Brain microvascular endothelial cell (primary cell): ENCODE results near the gene MAML3.
A peak's percentile ranks its signal among the peaks of the same experiment; 100 is the strongest.
"Not testable (repeated sequence)": the region's sequence is repeated elsewhere in the genome, so short reads cannot be mapped to it uniquely, and the experiment has no call there.

Source experiments
- DNase-seq: peaks from one replicate; pipeline ENCODE4 v3.0.0-alpha.2; 2020
- H3K27ac ChIP-seq: fragments of 250-450 bp; sonication (Bioruptor Pico); 2 replicates; pipeline ENCODE4 v1.5.1; 2020; ENCODE audit warnings: mild to moderate bottlenecking, moderate library complexity
- H3K27me3 ChIP-seq: fragments of 250-450 bp; sonication (Bioruptor Pico); replicated peaks from 2 replicates; pipeline ENCODE4 v1.5.1; 2020; ENCODE audit warnings: mild to moderate bottlenecking
- H3K36me3 ChIP-seq: fragments of 250-450 bp; sonication (Bioruptor Pico); replicated peaks from 2 replicates; pipeline ENCODE4 v1.5.1; 2020; ENCODE audit warnings: mild to moderate bottlenecking
- H3K4me3 ChIP-seq: 2 replicates; pipeline ENCODE4 v1.5.1; 2011; ENCODE audit warnings: low read depth, mild to moderate bottlenecking, control low read depth, low read length, moderate library complexity
- in situ Hi-C: cut with HindIII; loops from 2 replicates; pipeline ENCODE4 v1.10.0; 2017; ENCODE audit warnings: low sequenced_read_pairs, low pct_ligation_motif_present
- TF ChIP-seq, protein P1 (sequence below): IDR thresholded peaks from 2 replicates; pipeline ENCODE4 v1.5.1; 2011; ENCODE audit warnings: low read depth, mild to moderate bottlenecking, moderate library complexity, low read length, control low read depth, inconsistent platforms; ENCODE audit errors: missing control alignments

The MAML3 gene

GRCh38 chr4:139950568-139950967, 203.4 kb downstream of the MAML3 start:
- H3K4me3 ChIP-seq = no peak overlapping the region
- peaks cover 16% of the 10 kb centered on the region for H3K27me3 ChIP-seq
- peak; percentile 79 for DNase-seq
- H3K36me3 ChIP-seq = no peaks in the 10 kb centered on the region
- H3K27ac ChIP-seq = no peak overlapping the region
- in situ Hi-C loops = no loop called here
- TF ChIP-seq, protein P1, sequence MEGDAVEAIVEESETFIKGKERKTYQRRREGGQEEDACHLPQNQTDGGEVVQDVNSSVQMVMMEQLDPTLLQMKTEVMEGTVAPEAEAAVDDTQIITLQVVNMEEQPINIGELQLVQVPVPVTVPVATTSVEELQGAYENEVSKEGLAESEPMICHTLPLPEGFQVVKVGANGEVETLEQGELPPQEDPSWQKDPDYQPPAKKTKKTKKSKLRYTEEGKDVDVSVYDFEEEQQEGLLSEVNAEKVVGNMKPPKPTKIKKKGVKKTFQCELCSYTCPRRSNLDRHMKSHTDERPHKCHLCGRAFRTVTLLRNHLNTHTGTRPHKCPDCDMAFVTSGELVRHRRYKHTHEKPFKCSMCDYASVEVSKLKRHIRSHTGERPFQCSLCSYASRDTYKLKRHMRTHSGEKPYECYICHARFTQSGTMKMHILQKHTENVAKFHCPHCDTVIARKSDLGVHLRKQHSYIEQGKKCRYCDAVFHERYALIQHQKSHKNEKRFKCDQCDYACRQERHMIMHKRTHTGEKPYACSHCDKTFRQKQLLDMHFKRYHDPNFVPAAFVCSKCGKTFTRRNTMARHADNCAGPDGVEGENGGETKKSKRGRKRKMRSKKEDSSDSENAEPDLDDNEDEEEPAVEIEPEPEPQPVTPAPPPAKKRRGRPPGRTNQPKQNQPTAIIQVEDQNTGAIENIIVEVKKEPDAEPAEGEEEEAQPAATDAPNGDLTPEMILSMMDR = no peak

GRCh38 chr4:139944916-139945315, 209.1 kb downstream of the MAML3 start:
- H3K4me3 ChIP-seq, H3K27me3 ChIP-seq, DNase-seq, H3K36me3 ChIP-seq, in situ Hi-C loops, H3K27ac ChIP-seq: not testable (repeated sequence)

DNA sequence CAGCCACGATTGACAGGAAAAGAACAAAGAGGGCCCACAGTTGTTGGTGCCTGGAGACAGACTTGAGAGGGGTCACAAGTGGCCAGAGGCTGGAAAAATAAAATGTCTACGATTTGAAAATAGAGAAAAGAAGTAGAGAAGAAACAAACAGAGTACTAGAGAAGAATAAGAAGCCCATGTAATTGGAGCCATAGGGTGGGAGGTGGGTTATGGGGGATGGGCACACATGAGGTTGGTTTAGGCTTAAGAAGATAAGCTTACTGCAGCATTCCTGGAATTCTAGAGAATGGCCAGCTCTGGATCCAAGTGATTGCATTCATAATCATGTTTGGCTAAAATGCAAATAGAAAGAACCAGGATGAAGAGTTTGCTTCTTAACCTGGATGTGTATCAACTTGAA, 210.7 kb downstream of the MAML3 start:
- DNase-seq = no peak
- Histone ChIP-seq H3K27ac (no peak overlapping the region), H3K36me3 (no peaks in the 10 kb centered on the region), H3K27me3 (no peaks in the 10 kb centered on the region), H3K4me3 (no peak overlapping the region)
- in situ Hi-C loops = no loop called here
- TF ChIP-seq, protein P1 = no peak

GRCh38 chr4:139942241-139942640, 211.7 kb downstream of the MAML3 start:
- no peaks in the 10 kb centered on the region for H3K36me3 ChIP-seq
- TF ChIP-seq, protein P1 = no peak
- H3K4me3 ChIP-seq = no peak overlapping the region
- no peak overlapping the region for H3K27ac ChIP-seq
- H3K27me3 ChIP-seq = no peaks in the 10 kb centered on the region
- DNase-seq = no peak
- in situ Hi-C loops = no loop called here

DNA sequence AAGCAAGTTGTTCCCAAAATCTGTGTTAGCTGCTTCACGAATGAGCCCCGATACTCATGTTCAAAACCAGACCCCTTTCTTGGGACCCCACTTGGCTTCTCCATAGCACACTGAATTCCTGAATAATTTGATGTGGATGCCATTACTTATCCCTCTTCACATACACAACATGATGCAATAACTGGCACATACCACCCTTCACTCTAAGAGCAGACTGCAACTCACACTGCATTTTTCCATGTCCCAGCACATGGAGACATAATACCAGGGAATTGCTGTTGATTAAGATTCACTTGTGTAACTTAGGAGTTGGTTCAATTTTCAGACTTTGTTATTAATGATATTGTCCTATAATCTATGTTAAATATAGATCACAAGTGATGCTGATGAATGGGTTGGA, 213.4 kb downstream of the MAML3 start:
- H3K4me3 ChIP-seq = no peak overlapping the region
- in situ Hi-C loops = no loop called here
- TF ChIP-seq, protein P1 = no peak
- H3K27ac ChIP-seq = no peak overlapping the region
- no peaks in the 10 kb centered on the region for H3K27me3 ChIP-seq
- H3K36me3 ChIP-seq = no peaks in the 10 kb centered on the region
- no peak for DNase-seq

GRCh38 chr4:139938414-139938813, 215.6 kb downstream of the MAML3 start:
- in situ Hi-C loops = no loop called here
- TF ChIP-seq, protein P1 = no peak
- no peak for DNase-seq
- Histone ChIP-seq H3K36me3 (no peaks in the 10 kb centered on the region), H3K27ac (no peak overlapping the region), H3K4me3 (no peak overlapping the region), H3K27me3 (no peaks in the 10 kb centered on the region)
